Measurements from ENCODE around the gene BBX.

BBX gene

GRCh38 chr3:107600780-107601179 is 78.0 kb downstream of the BBX start:
- peak; percentile 44 to 55 for DNase-seq

- DNase-seq, result no peak
Measured at GRCh38 chr3:107604057-107604822, 81.5 kb downstream of the BBX start.

- no peak for DNase-seq
Measured at GRCh38 chr3:107611775-107612469, 89.2 kb downstream of the BBX start.

GRCh38 chr3:107612664-107613084 is 89.9 kb downstream of the BBX start:
- no peak for DNase-seq

GRCh38 chr3:107619549-107619948 is 96.8 kb downstream of the BBX start:
- DNase-seq, result no peak

GRCh38 chr3:107620534-107620933 is 97.8 kb downstream of the BBX start:
- DNase-seq, result no peak

- DNase-seq, result no peak
Measured at GRCh38 chr3:107621465-107621864, 98.7 kb downstream of the BBX start.

- DNase-seq, result no peak
Measured at GRCh38 chr3:107627962-107628542, 105.3 kb downstream of the BBX start.

- peak; percentile 2 to 7 for DNase-seq
Measured at GRCh38 chr3:107629566-107629965, 106.8 kb downstream of the BBX start.

- DNase-seq, result peak; percentile 31 to 37
Measured at GRCh38 chr3:107630779-107631178, 108.0 kb downstream of the BBX start.

GRCh38 chr3:107632576-107632975 is 109.8 kb downstream of the BBX start:
- no peak for DNase-seq

GRCh38 chr3:107633327-107634098 is 110.8 kb downstream of the BBX start:
- DNase-seq, result no peak

- no peak for DNase-seq
Measured at GRCh38 chr3:107634099-107634489, 111.3 kb downstream of the BBX start.

- no peak for DNase-seq
Measured at GRCh38 chr3:107637416-107638183, 114.8 kb downstream of the BBX start.

GRCh38 chr3:107641572-107642307 is 119.0 kb downstream of the BBX start:
- DNase-seq, result no peak

- peak in 1 of 2 donors; percentile 19 for DNase-seq
Measured at GRCh38 chr3:107643038-107643883, 120.5 kb downstream of the BBX start.

GRCh38 chr3:107644631-107645030 is 121.9 kb downstream of the BBX start:
- no peak for DNase-seq

GRCh38 chr3:107650788-107651187 is 128.0 kb downstream of the BBX start:
- DNase-seq, result peak; percentile 52 to 82

- no peak for DNase-seq
Measured at GRCh38 chr3:107651782-107652181, 129.0 kb downstream of the BBX start.

- DNase-seq, result no peak
Measured at GRCh38 chr3:107654218-107654617, 131.5 kb downstream of the BBX start.

Measured in inflammatory macrophage (primary cell).